GM21737 (cell line): ENCODE results near the gene ZNF506.
"Not testable (repeated sequence)": the region's sequence is repeated elsewhere in the genome, so short reads cannot be mapped to it uniquely, and the experiment has no call there.

Experiments
- ATAC-seq: cut with Tn5 transposase; IDR thresholded peaks from one replicate; pipeline ENCODE4 v1.9.1; 2021; ENCODE audit warnings: mild to moderate bottlenecking, moderate library complexity; ENCODE audit not compliant: unreplicated experiment

Gene ZNF506

DNA sequence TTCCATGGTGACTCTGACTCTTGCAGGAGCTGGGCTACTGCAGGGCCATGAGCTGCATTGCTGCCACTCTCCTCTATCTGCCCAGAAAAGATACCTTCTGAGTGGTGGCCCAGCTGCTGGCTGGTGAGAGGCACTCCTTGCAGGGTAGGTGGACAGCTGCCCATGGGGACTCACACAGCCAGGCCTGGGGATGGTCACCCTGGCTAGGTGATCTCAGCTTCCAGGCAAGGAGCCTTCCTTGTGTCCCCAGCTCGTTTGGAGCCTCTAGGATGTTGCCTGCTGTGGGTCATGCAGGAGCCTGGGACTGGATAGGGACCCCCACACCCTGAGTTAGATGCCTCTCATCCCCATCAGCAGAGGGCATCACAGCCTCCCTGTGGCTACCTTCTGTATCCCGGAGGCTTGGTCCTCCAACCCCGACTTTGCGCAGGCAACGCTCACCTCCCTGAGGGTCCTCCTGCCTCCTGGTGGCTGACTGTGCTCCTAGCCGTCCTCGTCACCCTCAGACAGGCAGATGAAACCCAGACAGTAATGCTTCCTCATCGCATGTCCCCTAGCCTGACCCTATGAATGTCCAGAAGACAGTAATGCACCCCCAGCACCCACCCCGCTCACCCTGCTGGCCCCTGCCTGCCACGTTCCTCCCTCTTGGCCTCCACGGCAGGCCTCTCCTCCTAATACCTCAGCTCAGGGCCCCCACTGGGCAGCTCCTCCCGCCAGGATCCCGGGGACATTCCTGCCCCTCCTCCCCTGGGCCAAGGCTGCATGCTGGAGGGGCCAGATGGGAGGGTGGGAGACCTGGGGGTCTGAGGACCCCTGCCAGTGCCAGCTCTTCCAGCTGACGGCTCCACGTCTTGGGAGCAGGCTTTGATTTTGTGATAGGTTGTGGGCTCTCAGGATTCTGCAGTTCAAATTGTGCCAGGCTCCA is 75.0 kb downstream of the ZNF506 start:
- ATAC-seq, result no peak

DNA sequence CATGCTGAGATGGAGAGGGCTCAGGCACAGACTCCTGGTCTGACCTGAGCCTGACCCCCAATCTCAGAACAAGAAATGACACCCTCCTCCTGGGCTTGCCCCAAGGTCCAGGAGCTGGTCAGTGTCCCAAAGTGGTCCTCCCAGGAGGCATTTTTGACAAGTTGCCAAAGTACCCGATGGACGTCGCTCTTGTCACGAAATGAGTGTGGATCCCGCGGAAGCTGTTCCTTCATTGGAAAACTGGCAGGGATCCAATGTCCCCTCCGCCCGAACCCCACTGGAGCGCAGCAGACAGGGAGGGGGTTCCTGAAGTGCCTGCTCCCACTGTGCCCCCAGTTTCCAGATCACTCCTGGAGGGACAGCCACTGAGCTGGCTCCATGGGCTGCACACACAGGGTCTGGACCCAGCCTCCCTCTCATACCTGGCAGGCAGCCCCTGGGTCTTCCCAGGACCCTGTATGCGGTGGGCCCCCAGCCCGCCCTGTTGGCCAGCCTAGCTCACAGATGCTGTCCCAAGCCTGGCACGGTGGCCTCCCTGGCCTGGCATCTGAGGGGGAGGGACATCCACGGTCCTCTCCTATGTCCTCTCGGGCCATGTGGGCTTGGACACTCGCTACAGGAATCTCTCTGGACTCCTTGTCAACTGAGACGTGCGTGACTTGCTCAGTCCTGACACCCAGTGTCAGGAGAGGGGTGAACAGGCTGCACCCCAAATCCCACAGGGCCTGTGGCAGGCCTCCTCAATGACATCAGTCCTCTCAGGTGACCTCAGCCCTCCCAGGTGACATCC is 75.9 kb downstream of the ZNF506 start:
- ATAC-seq, result no peak

- no peak for ATAC-seq
Measured at GRCh38 chr19:19744641-19745040, 76.9 kb downstream of the ZNF506 start.

DNA sequence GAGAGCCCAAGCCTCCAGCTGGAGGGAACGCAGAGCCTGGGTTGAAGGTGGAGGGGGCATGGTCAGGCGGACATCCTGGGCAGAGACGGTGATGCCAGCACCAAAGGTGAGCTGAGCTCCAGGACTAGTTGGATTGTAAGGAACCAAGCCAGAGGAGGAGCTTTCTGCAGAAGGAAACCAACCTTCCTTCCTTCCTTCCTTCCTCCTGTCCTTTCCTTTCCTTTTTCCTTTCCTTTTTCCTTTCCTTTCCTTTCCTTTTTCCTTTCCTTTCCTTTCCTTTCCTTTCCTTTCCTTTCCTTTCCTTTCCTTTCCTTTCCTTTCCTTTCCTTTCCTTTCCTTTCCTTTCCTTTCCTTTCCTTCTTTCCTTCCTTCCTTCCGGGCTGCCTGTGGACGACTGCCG is 77.6 kb downstream of the ZNF506 start:
- ATAC-seq, result not testable (repeated sequence)

DNA sequence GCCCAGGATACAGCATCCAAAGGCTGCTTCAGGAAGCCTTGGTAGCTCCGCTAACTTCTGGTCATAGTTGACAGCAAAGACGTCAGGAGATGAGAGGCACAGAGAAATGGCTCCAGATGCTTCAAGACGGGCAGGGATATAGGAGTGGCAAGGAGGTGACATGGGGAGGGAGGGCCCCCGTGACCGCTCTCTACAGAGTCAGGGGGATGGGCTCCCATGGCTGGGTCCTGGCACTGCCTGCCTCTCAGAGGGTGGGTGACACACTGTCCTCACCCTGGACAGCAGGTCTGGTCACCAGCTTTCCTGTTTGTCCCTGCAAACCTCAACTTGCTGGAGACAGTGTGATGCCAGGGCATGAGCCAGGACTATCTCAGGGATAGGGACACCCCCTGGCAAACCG is 78.4 kb downstream of the ZNF506 start:
- ATAC-seq, result no peak

DNA sequence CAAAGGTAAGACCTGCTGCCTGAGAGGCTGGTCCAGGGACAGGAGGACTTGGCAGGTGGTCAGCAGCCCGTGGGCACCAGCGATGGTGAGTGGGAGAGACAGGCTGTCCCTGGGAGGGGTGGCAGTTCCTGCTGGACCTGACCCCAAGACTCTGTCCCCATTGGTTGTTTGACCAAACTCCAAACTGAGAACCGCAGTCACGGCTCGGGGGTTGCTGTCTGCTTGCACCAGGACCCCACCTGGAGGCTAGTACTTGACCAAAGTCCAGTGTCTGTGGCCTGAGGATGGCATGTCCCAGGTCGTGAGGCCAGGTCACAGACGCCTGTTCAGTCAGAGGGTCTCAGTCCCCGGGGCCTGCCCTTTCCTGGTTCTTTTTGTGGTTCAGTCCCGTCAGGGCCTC is 78.8 kb downstream of the ZNF506 start:
- no peak for ATAC-seq
